Esophagus muscularis mucosa (tissue), 4 donors: Measurements from ENCODE around the gene DNER.

Source experiments
- CTCF ChIP-seq, 3 experiments: fragments of 200-600 bp in 2 of 3; fragments of 450-650 bp in 1 of 3; sonication (generic) in 2 of 3; IDR thresholded peaks; one replicate each; pipeline ENCODE4 v1.5.1; 2017 to 2019; ENCODE audit warnings: antibody characterized with exemption in 3 of 3, mild to moderate bottlenecking in 2 of 3, moderate library complexity in 1 of 3
- EP300 ChIP-seq: sonication (generic); formaldehyde crosslinking; IDR thresholded peaks from one replicate; pipeline ENCODE4 v1.6.1; 2017; ENCODE audit warnings: antibody characterized with exemption
- POLR2A ChIP-seq: fragments of 450-650 bp; IDR thresholded peaks from one replicate; pipeline ENCODE4 v1.6.1; 2017; ENCODE audit warnings: antibody characterized with exemption, moderate library complexity, mild to moderate bottlenecking, low read depth

GRCh38 chr2:229426464-229426863, 287.9 kb downstream of the DNER start:
- no peak for TF ChIP-seq CTCF (IDR thresholded peaks at IDR 0.05)
- no peak for TF ChIP-seq POLR2A
- no peak for TF ChIP-seq EP300
